Osteocyte (in vitro differentiated cells): Measurements from ENCODE around the gene LRRIQ4. TPM values are rescaled to one million over a fixed set of nuclear protein-coding genes. Genes with fewer than 3 reads are reported as not detected.

Experiments
- DNase-seq: peaks from one replicate; pipeline ENCODE4 v3.0.0; 2021; ENCODE audit warnings: mixed read lengths; ENCODE audit not compliant: unreplicated experiment; ENCODE audit errors: extremely low spot score
- H3K27ac Mint-ChIP-seq: one replicate; pipeline ENCODE4 v1.8.0; 2021; ENCODE audit warnings: mild to moderate bottlenecking, mixed read lengths; ENCODE audit not compliant: unreplicated experiment
- H3K27me3 Mint-ChIP-seq: one replicate; pipeline ENCODE4 v1.8.0; 2021; ENCODE audit warnings: mixed read lengths; ENCODE audit not compliant: unreplicated experiment
- H3K36me3 Mint-ChIP-seq: one replicate; pipeline ENCODE4 v1.8.0; 2021; ENCODE audit warnings: mixed read lengths; ENCODE audit not compliant: unreplicated experiment
- H3K4me1 Mint-ChIP-seq: one replicate; pipeline ENCODE4 v1.8.0; 2021; ENCODE audit warnings: mixed read lengths; ENCODE audit not compliant: unreplicated experiment
- H3K4me3 Mint-ChIP-seq: one replicate; pipeline ENCODE4 v1.8.0; 2021; ENCODE audit warnings: mild to moderate bottlenecking, moderate library complexity, mixed read lengths; ENCODE audit not compliant: unreplicated experiment
- H3K9me3 Mint-ChIP-seq: one replicate; pipeline ENCODE4 v1.8.0; 2021; ENCODE audit warnings: mixed read lengths; ENCODE audit not compliant: unreplicated experiment
- long read RNA-seq: library from polyadenylated mRNA; unstranded; transcript quantifications from one replicate; pipeline ENCODE4 v2.0.0, GENCODE V29; 2021
- total RNA-seq: library from RNA; stranded (reverse); gene quantifications from 2 replicates; pipeline ENCODE4 v1.2.1, GENCODE V29; 2021
- TF ChIP-seq, protein P1 (sequence below): fragments of 200-600 bp; sonication (generic); IDR thresholded peaks from 2 replicates; pipeline ENCODE4 v1.5.0; 2021; ENCODE audit warnings: antibody characterized with exemption, mild to moderate bottlenecking, moderate library complexity

LRRIQ4 gene
- total RNA-seq = not detected in 2 replicates
- long read RNA-seq = 0 reads

DNA sequence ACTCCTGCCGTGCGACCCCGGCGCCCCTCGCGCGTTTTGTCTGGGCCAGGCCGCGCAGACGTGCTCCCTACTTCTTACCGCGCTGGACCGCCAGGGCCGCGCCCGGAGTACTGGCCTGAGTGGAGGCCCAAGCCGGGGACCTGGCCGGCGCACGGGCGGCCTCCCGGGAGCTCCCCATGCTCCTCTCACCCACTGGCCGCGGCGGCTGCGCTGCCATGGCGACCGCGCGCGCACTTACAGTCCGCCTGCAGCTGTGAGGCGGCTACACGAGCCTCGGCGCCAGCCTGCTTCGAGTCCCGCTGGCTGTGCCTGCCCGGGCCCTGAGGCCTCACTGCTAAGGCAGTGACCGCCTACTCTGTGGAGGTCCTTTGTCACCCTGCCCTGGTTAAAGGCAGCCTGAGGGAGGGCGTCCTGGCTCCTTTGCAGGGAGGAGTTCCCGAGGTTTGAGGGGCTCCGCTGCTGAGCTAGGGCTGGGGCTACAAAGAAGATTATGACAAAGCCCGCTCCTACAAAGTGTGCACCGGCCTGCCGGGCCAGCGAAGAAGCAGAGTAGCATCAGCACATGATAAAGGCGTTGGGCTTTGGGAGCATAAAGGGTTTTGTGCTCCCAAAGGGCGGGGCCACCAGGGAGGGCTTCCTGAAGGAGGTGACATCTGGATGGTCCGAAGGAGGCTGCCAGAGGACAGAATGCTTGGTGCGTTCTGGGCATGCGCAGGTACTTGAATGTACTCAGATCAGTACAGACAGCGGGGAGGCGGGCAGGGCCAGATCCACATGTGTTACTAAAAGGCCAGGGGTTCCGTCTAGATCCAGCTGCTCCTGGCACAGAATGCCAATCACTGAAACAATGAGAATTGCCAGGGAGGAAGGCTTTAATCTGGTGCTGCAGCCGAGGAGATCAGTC lies at the start of gene LRRIQ4, which contains the start of gene LRRC34:
Gene LRRIQ4 (plus strand): TSS at position 539 of the 904 bp plus-strand sequence. CDS start 9,052 bp downstream, outside the sequence.
Gene LRRC34 (minus strand): TSS at position 573 of the 904 bp plus-strand sequence. CDS start 356 bp downstream, at position 217.
- Mint-ChIP-seq H3K36me3 (no peaks in the 10 kb centered on the region), H3K4me1 (peaks cover 16% of the 10 kb centered on the region), H3K27ac (peak within 1 kb of the TSS; percentile 87), H3K27me3 (no peaks in the 10 kb centered on the region), H3K4me3 (peak within 1 kb of the TSS; percentile 76), H3K9me3 (peaks cover 16% of the 10 kb centered on the region)
- TF ChIP-seq, protein P1, sequence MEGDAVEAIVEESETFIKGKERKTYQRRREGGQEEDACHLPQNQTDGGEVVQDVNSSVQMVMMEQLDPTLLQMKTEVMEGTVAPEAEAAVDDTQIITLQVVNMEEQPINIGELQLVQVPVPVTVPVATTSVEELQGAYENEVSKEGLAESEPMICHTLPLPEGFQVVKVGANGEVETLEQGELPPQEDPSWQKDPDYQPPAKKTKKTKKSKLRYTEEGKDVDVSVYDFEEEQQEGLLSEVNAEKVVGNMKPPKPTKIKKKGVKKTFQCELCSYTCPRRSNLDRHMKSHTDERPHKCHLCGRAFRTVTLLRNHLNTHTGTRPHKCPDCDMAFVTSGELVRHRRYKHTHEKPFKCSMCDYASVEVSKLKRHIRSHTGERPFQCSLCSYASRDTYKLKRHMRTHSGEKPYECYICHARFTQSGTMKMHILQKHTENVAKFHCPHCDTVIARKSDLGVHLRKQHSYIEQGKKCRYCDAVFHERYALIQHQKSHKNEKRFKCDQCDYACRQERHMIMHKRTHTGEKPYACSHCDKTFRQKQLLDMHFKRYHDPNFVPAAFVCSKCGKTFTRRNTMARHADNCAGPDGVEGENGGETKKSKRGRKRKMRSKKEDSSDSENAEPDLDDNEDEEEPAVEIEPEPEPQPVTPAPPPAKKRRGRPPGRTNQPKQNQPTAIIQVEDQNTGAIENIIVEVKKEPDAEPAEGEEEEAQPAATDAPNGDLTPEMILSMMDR = peak; percentile 9
- DNase-seq = peak; percentile 88

DNA sequence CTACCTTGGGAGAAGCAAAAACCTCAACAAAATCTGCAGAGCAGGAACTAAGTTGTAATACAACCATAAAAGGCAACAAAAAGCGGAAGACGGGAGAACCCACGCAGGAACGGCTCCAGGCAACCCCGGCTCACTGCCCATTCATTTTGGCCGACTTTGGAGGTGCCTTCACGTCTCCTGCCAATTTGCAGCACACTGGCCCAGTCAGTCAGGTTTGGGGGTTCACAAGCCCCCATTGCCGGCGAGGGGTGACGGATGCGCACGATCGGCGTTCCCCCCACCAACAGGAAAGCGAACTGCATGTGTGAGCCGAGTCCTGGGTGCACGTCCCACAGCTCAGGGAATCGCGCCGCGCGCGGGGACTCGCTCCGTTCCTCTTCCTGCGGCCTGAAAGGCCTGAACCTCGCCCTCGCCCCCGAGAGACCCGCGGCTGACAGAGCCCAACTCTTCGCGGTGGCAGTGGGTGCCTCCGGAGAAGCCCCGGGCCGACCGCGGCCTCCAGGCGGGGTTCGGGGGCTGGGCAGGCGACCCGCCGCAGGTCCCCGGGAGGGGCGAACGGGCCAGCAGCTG lies 48.3 kb upstream of the LRRIQ4 start:
- no peak for DNase-seq
- no peaks in the 10 kb centered on the region for H3K27me3 Mint-ChIP-seq
- TF ChIP-seq, protein P1 = no peak
- H3K4me1 Mint-ChIP-seq = peaks cover 5% of the 10 kb centered on the region
- H3K9me3 Mint-ChIP-seq = peaks cover 5% of the 10 kb centered on the region
- H3K27ac Mint-ChIP-seq = no peak overlapping the region
- peak overlapping the region; percentile 65 for H3K4me3 Mint-ChIP-seq
- no peaks in the 10 kb centered on the region for H3K36me3 Mint-ChIP-seq

DNA sequence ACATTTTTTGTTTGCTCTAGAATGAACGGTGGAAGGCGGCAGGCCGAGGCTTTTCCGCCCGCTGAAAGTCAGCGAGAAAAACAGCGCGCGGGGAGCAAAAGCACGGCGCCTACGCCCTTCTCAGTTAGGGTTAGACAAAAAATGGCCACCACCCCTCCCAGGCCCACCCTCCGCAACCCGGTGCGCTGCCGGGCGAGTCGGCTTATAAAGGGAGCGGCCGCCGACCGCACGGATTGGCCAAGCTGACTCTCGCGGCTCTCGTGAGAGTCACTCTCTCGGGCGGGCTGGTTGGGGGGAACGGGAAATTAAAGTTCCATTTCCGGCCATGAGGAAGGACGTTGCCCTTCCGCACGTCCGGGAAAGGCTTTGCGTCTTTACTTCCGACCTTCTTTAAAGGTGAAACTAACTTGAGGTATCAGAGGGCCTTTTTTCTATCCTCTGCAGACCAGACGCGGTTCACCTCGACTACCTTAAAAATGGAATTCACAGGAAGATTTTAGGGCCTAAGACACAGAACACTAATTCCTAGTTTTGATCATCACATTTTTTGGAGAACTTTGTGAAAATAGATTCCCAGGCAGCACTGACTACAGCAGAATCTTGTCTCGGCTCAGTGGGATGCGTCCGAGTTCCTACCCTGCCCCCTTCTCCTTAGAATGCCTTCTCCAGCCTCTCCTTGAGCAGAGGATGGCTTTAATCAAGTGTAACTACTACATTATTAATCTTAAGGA lies 47.6 kb upstream of the LRRIQ4 start, which contains the start of gene TERC:
Gene TERC (minus strand): TSS at position 179 of the 731 bp plus-strand sequence.
- Mint-ChIP-seq H3K27me3 (no peaks in the 10 kb centered on the region), H3K27ac (peak within 1 kb of the TSS; percentile 64), H3K4me3 (peak within 1 kb of the TSS; percentile 65), H3K4me1 (peaks cover 8% of the 10 kb centered on the region), H3K36me3 (no peaks in the 10 kb centered on the region), H3K9me3 (peaks cover 5% of the 10 kb centered on the region)
- TF ChIP-seq, protein P1 = no peak
- DNase-seq = no peak

DNA sequence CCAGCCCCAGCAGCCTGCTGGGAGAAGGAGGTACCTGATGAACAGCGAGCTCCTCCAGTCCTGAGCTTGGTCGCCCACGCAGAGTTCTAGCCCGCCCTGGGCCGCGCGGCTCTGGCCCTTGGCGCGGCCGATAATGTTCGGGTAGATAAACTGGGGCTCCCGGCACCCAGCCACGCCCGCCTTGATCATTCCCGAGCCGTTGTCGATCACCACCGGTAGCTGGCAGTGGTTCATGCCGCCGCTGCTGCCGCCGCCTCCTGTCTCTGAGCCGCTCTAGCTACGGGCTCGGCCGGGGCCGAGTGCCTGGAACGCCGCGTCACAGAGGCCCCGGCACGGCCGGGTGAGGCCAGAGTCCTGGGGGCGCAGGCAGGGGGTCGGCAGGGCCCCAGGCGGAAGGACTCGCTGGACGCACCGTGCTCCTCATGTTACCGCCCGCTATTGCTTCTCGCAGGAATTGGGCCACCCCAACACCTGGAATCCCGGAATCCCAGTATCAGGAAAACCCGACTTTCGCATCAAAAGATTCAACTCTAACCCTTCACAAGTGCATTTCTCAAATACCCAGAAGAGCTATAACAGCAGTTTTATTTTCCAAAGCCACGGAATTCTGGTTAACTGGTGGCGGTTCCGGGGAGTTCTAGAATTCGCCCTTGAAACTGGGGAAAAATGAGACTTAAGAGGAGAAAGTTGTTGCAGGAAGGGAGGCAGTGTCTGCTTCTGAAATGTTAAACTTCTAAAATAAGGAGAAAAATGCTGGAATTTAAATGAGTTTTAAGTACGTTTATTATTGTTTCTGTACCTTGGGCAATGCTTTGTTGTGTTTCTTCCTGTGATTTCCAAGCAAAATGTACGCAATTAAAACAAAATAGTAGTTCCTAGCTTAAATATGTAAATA lies 43.1 kb upstream of the LRRIQ4 start, which contains the start of gene ACTRT3:
Gene ACTRT3 (minus strand): TSS at position 275 of the 895 bp plus-strand sequence. CDS start 41 bp downstream, at position 234.
- Mint-ChIP-seq H3K27me3 (no peaks in the 10 kb centered on the region), H3K36me3 (no peaks in the 10 kb centered on the region), H3K9me3 (peaks cover 5% of the 10 kb centered on the region), H3K4me3 (peak within 1 kb of the TSS; percentile 84), H3K27ac (peak within 1 kb of the TSS; percentile 92), H3K4me1 (peaks cover 18% of the 10 kb centered on the region)
- peak; percentile 87 for DNase-seq
- TF ChIP-seq, protein P1 = no peak
